Measurements from ENCODE around the gene MARVELD2.
"Not testable (repeated sequence)": the region's sequence is repeated elsewhere in the genome, so short reads cannot be mapped to it uniquely, and the experiment has no call there.

MARVELD2 gene

DNA sequence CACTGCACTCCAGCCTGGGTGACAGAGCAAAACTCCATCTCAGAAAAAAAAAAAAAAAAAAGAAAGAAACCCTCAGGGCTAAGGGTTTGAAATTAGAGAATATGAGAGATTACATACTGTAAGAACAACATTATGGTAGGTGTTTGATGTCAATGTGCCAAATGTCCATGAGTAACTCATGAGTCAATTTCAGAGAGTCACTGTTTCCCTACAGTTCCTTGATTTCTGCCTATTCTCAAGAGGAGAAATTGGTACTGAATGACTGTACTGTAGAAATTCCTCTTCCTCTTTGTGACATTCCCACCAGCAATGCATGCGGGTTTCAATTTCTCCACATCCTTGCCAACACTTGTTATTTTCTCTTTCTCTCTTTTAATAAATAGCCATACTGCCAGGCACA is 35.2 kb downstream of the MARVELD2 start:
- peak; percentile 70 for DNase-seq (ENCODE audit: low read depth)

DNA sequence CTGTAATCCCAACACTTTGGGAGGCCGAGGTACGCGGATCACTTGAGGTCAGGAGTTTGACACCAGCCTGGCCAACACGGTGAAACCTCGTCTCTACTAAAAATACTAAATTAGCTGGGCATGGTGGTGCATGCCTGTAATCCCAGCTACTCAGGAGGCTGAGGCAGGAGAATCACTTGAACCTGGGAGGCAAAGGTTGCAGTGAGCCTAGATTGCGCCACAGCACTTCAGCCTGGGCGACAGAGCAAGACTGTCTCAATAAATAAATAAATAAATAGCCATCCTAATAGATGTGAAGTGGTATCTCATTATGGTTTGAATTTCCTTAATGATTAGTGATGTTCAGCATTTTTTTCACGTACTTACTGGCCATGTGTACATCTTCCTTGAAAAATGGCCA is 35.6 kb downstream of the MARVELD2 start:
- DNase-seq (ENCODE audit: low read depth): not testable (repeated sequence)

DNA sequence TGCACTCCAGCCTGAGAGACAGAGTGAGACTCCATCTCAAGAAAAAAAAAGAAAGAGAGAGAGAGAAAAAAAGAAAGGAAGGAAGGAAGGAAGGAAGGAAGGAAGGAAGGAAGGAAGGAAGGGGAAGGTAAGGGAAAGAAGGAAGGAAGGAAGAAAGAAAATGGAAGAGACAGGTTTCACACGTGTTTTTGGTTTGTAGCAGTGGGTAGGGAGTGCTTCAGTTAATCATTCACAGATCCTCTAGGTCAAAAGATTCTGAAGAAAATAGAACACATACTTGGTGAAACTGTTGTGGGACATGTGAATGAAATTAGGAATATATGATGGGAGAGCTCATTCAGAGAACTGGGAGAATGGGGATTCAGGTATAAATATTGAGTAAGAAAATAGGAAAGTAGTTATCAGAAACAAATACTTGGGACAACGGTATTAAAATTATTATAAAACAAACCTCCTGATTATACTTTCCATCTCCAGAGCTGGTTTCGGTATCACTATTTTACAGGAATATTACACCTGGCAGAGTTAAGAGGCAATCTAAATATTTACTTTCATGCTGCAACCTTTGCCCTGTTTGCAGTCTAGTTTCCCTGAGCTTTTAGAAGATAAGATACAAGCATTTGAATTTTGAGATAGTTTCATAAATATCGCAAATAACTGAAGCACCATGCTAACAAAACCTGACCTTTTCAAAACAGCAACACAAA is 37.2 kb downstream of the MARVELD2 start:
- DNase-seq (ENCODE audit: low read depth): no peak

DNA sequence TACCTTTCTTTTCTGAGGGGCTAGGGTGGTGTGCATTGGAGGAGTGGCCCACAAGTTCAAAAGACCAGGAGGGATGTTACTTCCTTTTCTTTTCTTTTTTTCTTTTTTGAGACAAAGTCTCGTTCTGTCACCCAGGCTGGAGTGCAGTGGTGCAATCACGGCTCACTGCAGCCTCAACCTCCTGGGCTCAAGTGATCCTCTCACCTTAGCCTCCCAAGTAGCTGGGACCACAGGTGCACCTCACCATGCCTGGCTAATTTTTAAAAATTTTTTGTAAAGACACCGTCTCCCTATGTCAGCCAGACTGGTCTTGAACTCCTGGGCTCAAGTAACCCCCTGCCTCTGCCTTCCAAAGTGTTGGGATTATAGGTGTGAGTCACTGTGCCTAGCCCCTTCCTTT is 38.6 kb downstream of the MARVELD2 start:
- not testable (repeated sequence) for DNase-seq (ENCODE audit: low read depth)

DNA sequence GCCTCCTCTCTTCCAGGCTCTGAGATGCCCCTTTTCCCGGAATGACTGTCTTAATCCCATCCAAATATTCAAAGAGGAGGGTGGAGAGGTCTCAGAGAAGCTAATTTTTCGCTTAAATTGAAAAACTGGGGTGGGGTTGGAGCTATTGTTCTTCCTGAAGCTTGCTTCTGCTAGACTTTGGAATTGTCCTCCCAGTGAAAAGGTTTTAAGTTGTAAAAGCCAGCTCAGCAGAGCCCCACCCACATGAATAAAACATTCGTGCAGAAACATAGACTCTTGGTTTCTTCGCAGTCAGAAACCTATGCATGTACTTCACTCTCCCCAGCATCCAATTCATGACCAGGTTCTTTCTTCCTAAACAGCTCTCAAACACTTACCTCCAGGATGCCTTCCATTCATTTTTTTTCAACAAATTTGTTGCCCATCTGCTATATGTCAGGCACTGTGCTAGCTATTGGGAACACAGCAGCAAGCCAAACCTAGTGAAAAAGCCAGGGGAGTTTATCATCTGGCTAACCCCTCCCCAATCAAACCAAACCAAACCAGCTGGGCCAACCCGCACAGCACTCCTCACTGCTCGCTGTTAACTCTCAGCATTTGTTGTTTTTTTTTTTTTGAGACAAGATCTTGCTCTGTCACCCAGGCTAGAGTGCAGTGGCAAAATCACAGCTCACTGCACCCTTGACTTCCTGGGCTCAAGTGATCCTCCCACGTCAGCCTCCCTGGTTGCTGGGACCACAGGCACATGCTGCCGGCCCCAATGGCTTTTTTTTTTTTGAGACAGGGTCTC is 39.7 kb downstream of the MARVELD2 start:
- DNase-seq (ENCODE audit: low read depth): no peak

DNA sequence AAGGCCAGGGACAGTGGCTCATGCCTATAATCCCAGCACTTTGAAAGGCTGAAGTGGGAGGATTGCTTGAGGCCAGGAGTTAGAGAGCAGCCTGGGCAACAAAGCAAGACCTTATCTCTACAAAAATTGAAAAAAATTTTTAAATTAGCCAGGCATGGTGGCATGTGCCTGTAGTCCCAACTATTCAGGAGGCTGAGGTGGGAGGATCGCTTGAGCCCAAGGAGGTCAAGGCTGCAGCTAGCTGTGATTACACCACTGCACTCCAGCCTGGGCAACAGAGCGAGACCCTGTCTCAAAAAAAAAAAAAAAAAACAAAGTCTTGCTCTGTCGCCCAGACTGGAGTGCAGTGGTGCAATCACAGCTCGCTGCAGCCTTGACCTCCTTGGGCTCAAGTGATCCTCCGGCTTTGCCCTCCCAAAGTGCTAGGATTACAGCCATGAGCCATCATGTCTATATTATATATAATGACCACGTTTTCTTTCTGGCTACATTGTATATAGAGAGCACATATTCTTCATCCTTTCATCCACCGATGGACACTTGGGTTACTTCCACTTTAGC is 40.6 kb downstream of the MARVELD2 start:
- DNase-seq (ENCODE audit: low read depth): not testable (repeated sequence)

DNA sequence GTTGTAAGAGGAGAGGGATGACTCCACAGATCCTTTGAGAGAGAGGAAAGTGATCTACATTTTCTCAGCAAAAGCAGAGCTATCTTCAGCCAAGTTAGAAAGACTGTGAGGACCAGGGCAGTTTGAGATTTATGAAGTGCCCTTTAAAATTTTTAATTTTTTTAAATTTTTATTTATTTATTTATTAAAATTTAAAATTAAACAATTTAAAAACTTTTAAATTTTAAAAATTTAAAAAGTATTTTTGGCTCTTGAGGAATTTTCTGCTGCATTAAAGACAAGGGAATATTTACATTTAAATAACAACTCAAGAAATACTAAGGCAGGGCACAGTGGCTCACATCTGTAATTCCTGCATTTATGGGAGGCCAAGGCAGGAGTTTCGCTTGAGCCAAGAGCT is 47.3 kb downstream of the MARVELD2 start:
- DNase-seq (ENCODE audit: low read depth): no peak

DNA sequence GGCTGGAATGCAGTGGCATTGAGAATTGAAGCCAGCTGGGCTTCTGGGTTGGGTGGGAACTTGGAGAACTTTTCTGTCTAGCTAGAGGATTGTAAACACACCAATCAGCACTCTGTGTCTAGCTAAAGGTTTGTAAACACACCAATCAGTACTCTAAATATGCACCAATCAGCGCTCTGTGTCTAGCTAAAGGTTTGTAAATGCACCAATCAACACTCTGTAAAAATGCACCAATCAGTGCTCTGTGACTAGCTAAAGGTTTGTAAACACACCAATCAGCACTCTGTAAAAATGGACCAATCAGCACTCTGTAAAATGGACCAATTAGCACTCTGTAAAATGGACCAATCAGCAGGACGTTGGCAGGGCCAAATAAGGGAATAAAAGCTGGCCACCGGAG is 51.5 kb downstream of the MARVELD2 start:
- DNase-seq (ENCODE audit: low read depth): not testable (repeated sequence)

DNA sequence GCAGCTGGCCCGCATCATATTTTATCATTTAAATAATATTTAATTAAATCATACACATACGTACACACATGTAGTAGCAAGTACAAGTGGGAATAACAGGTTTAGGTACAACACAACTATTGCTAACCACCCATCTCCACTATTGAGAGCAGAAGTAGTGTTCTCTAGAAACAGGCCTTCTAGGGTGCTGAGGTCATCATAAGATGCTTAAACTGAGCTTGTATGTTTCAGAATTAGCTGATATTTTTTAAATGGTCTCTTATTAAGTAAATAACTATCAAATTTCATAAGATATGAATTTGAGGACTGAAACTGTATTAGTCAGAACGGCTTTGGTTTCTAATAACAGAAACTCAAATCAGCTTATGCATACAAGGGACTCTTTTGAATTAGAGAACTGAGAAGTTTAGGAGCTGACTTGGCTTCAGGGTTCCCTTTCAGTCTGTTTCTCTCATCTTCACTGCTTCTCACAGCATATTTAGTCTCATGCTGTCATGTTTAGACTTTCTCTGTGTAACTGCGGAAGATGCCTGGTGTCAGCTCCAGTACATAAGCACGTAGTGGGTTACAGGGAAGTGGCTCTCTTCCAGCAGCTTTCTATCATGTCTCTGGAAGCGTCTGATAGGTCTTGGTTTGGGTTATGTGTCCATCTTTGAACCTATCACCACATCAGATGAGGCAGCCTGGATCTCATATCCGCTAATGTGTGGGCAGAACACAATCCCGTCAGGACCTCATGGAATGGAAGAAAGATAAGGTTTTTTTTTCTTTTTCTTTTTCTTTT is 52.7 kb downstream of the MARVELD2 start:
- DNase-seq (ENCODE audit: low read depth): no peak

DNA sequence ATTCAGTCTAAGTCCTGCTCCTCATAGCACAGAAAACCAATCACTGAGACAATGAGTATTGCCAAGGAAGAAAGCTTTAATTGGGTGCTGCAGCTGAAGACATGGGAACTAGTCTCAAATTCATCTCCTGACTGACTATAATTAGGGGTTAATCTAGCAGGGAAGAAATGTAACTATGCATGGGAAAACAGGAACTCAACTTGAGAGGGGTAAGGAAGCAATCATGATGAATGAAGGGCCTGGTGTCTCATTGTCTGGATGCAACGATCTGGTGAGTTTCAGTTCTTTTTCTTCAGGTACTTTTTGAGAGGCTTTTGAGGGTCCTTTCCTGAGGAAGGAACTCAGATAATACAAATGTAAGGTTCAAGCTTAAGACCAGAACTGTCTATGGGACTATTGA is 53.7 kb downstream of the MARVELD2 start:
- DNase-seq (ENCODE audit: low read depth): no peak

DNA sequence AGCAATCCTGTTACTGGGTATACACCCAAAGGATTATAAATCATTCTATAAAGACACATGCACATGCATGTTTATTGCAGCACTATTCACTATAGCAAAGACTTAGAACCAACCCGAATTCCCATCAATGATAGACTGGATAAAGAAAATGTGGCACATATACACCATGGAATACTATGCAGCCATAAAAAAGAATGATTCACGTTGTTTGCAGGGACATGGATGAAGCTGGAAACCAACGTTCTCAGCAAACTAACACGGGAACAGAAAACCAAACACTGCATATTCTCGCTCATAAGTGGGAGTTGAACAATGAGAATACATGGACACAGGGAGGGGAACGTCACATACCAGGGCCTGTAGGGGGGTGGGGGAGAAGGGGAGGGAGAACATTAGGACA is 56.6 kb downstream of the MARVELD2 start:
- DNase-seq (ENCODE audit: low read depth): not testable (repeated sequence)

DNA sequence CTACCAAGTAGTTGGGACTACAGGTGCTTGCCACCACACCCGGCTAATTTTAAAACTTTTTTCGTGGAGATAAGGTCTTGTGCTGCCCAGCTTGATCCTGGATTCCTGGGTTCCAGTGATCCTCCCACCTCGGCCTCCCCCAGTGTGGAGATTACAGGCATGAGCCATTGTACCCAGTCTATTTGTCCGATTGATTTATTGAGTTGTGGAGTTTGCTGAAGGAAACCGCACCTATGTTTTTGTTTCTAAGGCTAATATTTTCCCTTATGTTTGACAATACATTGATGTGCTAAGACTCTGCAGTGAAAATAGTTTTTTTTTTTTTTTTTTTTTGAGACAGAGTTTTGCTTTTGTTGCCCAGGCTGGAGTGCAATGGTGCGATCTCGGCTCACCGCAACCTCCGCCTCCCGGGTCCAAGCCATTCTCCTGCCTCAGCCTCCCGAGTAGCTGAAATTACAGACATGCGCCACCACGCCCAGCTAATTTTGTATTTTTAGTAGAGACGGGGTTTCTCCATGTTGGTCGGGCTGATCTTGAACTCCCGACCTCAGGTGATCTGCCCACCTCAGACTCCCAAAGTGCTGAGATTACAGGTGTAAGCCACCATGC is 57.7 kb downstream of the MARVELD2 start:
- not testable (repeated sequence) for DNase-seq (ENCODE audit: low read depth)

DNA sequence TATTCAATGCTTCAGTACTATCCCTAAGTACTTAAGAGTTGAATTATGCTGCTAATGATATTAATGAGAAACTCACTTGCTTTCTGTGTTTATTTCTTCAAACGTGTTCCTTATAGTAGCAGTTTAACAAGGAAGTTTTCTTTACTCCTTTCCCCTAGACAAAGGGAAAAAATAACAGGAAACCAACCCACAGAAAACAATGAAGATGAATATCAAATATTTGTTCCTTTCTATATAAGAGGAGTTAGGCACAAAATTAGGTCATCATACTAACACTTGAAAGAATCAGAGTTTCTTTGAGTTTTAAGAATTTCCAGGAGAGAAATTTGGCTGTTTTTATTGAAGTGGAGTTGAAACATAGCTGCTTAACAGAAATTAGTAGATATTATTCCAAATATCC is 62.3 kb downstream of the MARVELD2 start:
- no peak for DNase-seq (ENCODE audit: low read depth)

DNA sequence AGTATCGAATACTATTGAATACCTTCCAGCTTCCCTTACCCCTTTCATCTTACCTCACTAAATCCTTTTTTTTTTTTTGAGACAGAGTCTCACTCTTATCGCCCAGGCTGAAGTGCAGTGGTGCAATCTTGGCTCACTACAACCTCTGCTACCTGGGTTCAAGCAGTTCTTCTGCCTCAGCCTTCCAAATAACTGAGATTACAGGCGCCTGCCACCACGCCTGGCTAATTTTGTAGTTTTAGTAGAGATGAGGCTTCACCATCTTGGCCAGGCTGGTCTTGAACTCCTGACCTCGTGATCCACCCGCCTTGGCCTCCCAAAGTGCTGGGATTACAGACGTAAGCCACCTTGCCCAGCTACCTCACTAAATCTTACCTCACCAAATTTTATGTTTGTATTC is 63.4 kb downstream of the MARVELD2 start:
- DNase-seq (ENCODE audit: low read depth): not testable (repeated sequence)

DNA sequence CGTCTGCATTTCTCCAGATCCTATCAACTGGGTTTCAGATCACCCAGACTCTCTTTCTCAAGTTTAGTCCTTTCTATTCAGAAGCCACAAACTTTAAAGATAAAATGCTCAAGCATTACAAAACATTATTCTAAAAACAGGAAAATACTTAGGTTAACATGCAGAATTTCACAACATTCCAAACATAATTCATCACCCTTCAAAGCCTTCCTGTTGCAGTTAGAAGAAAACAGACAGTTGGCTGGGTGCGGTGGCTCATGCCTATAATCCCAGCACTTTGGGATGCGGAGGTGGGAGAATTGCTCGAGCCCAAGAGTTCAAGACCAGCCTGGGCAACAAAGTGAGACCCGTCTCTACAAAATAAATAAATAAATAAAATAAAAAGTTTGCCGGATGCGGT is 70.0 kb downstream of the MARVELD2 start:
- peak; percentile 24 for DNase-seq (ENCODE audit: low read depth)

DNA sequence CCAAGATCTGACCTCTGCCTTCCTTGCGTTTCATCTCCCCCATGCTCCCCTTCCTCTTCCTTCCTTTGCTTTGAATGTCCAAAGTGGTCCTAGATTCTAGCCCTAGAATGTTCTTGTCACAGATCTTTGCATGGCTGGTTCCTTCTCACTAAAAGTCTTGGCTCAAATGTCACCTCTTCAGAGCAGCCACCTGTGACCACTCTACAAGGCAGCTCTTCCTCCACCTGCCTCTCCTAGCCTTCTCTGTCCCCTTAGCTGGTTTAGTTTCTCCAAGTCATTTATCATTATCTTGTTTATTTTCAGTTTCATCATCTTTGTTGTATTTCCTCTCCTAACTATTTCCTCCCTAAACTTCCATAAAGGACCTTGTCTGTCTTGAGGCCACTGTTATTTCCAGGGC is 70.6 kb downstream of the MARVELD2 start:
- no peak for DNase-seq (ENCODE audit: low read depth)

DNA sequence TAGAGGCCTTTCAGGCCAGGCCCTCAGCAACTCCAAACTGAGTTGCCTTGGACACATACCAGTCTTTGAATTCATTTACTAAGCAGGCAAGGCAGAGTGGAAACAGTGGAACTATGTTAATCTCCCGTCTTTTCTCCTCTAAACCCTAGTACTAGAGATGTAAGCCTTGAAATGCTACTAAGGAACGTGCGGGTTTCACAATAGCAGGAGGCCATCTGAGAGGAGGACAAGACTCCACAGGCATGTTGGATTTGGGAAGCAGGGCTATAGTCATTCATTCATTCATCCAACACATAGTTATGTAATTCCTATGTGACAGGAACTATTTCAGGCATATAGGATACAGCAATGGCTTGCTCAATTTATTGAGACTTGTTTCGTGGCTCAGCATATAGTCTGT is 74.3 kb downstream of the MARVELD2 start:
- DNase-seq (ENCODE audit: low read depth): no peak

DNA sequence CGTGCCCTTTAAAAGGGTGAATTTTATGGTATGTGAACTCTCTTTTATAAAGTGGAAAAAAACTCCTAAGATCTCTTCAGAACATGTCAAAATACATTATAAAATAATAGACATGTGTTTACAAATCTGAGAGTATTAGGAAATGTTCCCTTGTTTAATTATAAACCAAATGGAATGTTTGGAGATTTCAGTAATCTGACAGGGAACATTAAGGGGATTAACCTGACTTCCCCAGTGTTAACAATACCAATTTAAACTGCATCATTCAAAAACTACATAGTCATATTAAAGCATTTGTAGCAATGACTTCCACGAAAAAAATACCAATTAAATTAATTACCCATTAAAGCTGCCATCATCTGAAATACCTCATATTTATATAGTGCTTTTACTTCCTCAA is 76.1 kb downstream of the MARVELD2 start:
- DNase-seq (ENCODE audit: low read depth): no peak

DNA sequence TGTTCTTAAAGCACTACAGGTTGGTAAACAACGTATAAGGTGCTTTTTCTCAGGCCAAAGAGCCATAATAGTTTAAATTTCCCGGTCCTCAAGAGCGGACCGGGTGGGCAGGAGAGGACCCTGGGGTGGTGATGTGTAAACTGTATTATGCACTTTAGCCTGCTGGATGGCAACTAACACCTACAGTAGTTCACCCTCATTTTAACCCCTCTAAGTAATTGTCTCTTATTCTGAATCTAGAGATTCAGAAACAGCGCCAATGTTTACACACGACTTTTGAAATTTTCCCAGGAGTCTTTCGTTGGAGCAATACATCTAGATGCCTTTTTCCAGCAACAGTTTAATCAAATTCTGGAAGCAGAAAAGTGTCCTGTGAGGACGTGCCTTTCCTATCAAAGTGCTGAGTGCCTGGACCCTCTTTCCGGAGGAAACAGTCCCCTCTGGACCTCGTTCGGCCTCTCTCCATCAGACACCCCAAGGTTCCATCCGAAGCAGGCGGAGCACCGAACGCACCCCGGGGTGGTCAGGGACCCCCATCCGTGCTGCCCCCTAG is 77.0 kb downstream of the MARVELD2 start:
- DNase-seq (ENCODE audit: low read depth): no peak

DNA sequence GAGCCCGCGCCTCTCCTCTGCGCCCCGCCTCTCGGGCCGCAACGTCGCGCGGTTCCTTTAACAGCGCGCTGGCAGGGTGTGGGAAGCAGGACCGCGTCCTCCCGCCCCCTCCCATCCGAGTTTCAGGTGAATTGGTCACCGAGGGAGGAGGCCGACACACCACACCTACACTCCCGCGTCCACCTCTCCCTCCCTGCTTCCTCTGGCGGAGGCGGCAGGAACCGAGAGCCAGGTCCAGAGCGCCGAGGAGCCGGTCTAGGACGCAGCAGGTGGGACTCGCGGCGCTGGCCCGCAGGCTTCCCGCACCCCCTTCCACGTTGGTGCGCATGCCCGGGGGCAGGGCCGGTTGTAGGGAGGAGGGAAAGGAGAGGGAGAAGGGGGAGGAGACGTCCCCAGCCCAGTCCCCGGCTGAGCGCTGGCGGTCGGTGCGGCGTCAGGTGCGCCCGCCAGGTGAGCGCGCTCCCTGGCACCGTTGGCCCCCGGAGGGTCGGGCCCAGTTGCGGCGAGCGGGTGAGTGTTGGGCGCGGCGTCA is 77.5 kb downstream of the MARVELD2 start, which contains the start of gene OCLN:
TSS of gene OCLN (plus strand) at position 400 of the 532 bp plus-strand sequence. CDS start 11,455 bp downstream, outside the sequence.
- DNase-seq (ENCODE audit: low read depth): no peak

DNA sequence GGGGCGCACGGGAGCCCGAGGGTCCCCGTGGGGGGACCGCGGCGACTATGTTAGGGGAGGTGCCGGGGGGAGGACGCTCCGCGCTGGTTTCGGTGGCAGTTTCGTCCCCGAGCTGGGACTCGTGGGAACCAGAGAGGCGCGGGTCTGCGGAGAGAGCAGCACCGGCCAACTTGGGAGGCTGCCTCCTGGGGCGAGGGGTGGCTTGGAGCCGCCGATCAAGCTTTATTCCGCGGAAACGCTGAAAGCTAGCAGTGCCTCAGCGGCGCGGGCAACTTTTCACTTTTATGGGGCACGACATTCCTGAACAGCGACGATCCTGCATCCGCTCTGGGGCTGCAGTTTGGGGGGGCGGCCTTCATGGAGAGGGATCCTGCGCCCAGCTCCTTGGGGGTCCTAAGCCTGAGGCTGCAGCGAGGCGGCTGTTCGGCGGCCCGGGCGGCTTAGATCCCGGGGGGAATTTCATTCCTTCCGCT is 78.0 kb downstream of the MARVELD2 start:
- no peak for DNase-seq (ENCODE audit: low read depth)

Measured in GM04503 (cell line).